ENCODE measurements around the gene UPF3A.

- TF ChIP-seq, protein P1, sequence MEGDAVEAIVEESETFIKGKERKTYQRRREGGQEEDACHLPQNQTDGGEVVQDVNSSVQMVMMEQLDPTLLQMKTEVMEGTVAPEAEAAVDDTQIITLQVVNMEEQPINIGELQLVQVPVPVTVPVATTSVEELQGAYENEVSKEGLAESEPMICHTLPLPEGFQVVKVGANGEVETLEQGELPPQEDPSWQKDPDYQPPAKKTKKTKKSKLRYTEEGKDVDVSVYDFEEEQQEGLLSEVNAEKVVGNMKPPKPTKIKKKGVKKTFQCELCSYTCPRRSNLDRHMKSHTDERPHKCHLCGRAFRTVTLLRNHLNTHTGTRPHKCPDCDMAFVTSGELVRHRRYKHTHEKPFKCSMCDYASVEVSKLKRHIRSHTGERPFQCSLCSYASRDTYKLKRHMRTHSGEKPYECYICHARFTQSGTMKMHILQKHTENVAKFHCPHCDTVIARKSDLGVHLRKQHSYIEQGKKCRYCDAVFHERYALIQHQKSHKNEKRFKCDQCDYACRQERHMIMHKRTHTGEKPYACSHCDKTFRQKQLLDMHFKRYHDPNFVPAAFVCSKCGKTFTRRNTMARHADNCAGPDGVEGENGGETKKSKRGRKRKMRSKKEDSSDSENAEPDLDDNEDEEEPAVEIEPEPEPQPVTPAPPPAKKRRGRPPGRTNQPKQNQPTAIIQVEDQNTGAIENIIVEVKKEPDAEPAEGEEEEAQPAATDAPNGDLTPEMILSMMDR (IDR thresholded peaks at IDR 0.05; ENCODE audit: poor library complexity): no peak
- no peak for TF ChIP-seq EZH2 (IDR thresholded peaks at IDR 0.05; ENCODE audit: borderline replicate concordance)
Observed at GRCh38 chr13:114323349-114323748, 41.9 kb downstream of the UPF3A start.

Measured in hepatocyte (in vitro differentiated cells).